H9 (cell line): ENCODE data around the gene PKN1. TPM values are rescaled to one million over a fixed set of nuclear protein-coding genes. Genes with fewer than 3 reads are reported as not detected.
A peak's percentile ranks its signal among the peaks of the same experiment; 100 is the strongest.

ENCODE experiments used
- DNase-seq: peaks from one replicate; pipeline ENCODE4 v3.0.0-alpha.2; 2017
- H2AFZ ChIP-seq: one replicate; pipeline ENCODE4 v1.6.1; 2013; ENCODE audit warnings: mild to moderate bottlenecking, low read length, control low read depth, moderate library complexity
- H2AK5ac ChIP-seq: 2 replicates; pipeline ENCODE4 v1.6.1; 2013; ENCODE audit warnings: low read length, control low read depth, mixed read lengths; ENCODE audit not compliant: insufficient read length
- H2BK120ac ChIP-seq: one replicate; pipeline ENCODE4 v1.6.1; 2013; ENCODE audit warnings: low read depth, mild to moderate bottlenecking, low read length, control low read depth, inconsistent platforms; ENCODE audit not compliant: poor library complexity, severe bottlenecking
- H2BK12ac ChIP-seq: 2 replicates; pipeline ENCODE4 v1.6.1; 2013; ENCODE audit warnings: low read length, control low read depth, mixed read lengths, low read depth; ENCODE audit not compliant: insufficient read length
- H2BK15ac ChIP-seq: 2 replicates; pipeline ENCODE4 v1.6.1; 2013; ENCODE audit warnings: low read depth, low read length, control low read depth
- H2BK20ac ChIP-seq: one replicate; pipeline ENCODE4 v1.6.1; 2013; ENCODE audit warnings: low read depth, mild to moderate bottlenecking, low read length, control low read depth, inconsistent platforms; ENCODE audit not compliant: poor library complexity, severe bottlenecking
- H2BK5ac ChIP-seq: 2 replicates; pipeline ENCODE4 v1.6.1; 2013; ENCODE audit warnings: low read length, control low read depth, mixed read lengths; ENCODE audit not compliant: insufficient read length
- H3K14ac ChIP-seq: 2 replicates; pipeline ENCODE4 v1.6.1; 2013; ENCODE audit warnings: low read length, control low read depth; ENCODE audit not compliant: insufficient read depth
- H3K18ac ChIP-seq: 2 replicates; pipeline ENCODE4 v1.6.1; 2013; ENCODE audit warnings: low read depth, mild to moderate bottlenecking, mixed read lengths, low read length, control low read depth; ENCODE audit not compliant: insufficient read length
- H3K23ac ChIP-seq: 2 replicates; pipeline ENCODE4 v1.6.1; 2013; ENCODE audit warnings: low read length, control low read depth, mixed read lengths, low read depth; ENCODE audit not compliant: insufficient read length
- H3K23me2 ChIP-seq: 2 replicates; pipeline ENCODE4 v1.6.1; 2013; ENCODE audit warnings: low read depth, mild to moderate bottlenecking, mixed read lengths, low read length, control low read depth; ENCODE audit not compliant: insufficient read length, poor library complexity, severe bottlenecking
- H3K27ac ChIP-seq: 2 replicates; pipeline ENCODE4 v1.5.1; 2013; ENCODE audit warnings: low read length, control low read depth, mixed read lengths, low read depth; ENCODE audit not compliant: insufficient read length
- H3K27me3 ChIP-seq: 2 replicates; pipeline ENCODE4 v1.6.1; 2013; ENCODE audit warnings: low read length, control low read depth, inconsistent platforms; ENCODE audit not compliant: insufficient read depth
- H3K4ac ChIP-seq: 2 replicates; pipeline ENCODE4 v1.6.1; 2013; ENCODE audit warnings: low read depth, mild to moderate bottlenecking, control low read depth, inconsistent platforms, low read length, moderate library complexity
- H3K4me1 ChIP-seq: 2 replicates; pipeline ENCODE4 v1.6.1; 2013; ENCODE audit warnings: low read length, control low read depth, inconsistent platforms; ENCODE audit not compliant: insufficient read depth
- H3K4me2 ChIP-seq: 2 replicates; pipeline ENCODE4 v1.6.1; 2013; ENCODE audit warnings: low read length, control low read depth, mixed read lengths; ENCODE audit not compliant: insufficient read length, insufficient read depth
- H3K56ac ChIP-seq: 2 replicates; pipeline ENCODE4 v1.6.1; 2013; ENCODE audit warnings: low read depth, mild to moderate bottlenecking, mixed read lengths, low read length, control low read depth; ENCODE audit not compliant: insufficient read length
- H3K79me1 ChIP-seq: 2 replicates; pipeline ENCODE4 v1.6.1; 2013; ENCODE audit warnings: low read depth, mild to moderate bottlenecking, moderate library complexity, low read length, control low read depth, inconsistent platforms; ENCODE audit not compliant: insufficient read depth, poor library complexity, severe bottlenecking
- H3K79me2 ChIP-seq: 2 replicates; pipeline ENCODE4 v1.6.1; 2013; ENCODE audit warnings: low read length, control low read depth, inconsistent platforms; ENCODE audit not compliant: insufficient read depth
- H3K9ac ChIP-seq: 2 replicates; pipeline ENCODE4 v1.6.1; 2013; ENCODE audit warnings: low read length, control low read depth, mixed read lengths; ENCODE audit not compliant: insufficient read length; ENCODE audit errors: extremely low read depth
- H3K9me3 ChIP-seq: one replicate; pipeline ENCODE4 v1.6.1; 2013; ENCODE audit warnings: low read depth, low read length, inconsistent platforms; ENCODE audit not compliant: control insufficient read depth
- H3T11ph ChIP-seq: one replicate; pipeline ENCODE4 v1.6.1; 2013; ENCODE audit warnings: mild to moderate bottlenecking, low read length, control low read depth, inconsistent platforms
- H4K20me1 ChIP-seq: one replicate; pipeline ENCODE4 v1.6.1; 2013; ENCODE audit not compliant: control insufficient read depth, insufficient read length, insufficient read depth
- H4K5ac ChIP-seq: 2 replicates; pipeline ENCODE4 v1.6.1; 2013; ENCODE audit warnings: low read depth, mild to moderate bottlenecking, mixed read lengths, low read length, control low read depth; ENCODE audit not compliant: insufficient read length
- H4K8ac ChIP-seq: replicated peaks from 2 replicates; pipeline ENCODE4 v1.6.1; 2013; ENCODE audit warnings: low read length, control low read depth, mixed read lengths, low read depth; ENCODE audit not compliant: insufficient read length
- H4K91ac ChIP-seq: 2 replicates; pipeline ENCODE4 v1.6.1; 2013; ENCODE audit warnings: low read depth, mild to moderate bottlenecking, moderate library complexity, mixed read lengths, low read length, control low read depth; ENCODE audit not compliant: insufficient read length
- H3K27ac Mint-ChIP-seq, 3 experiments: 2 replicates in 2 of 3; 3 replicates in 1 of 3; pipeline ENCODE4 v1.8.0; 2020 to 2021; ENCODE audit warnings: mixed read lengths in 3 of 3, mild to moderate bottlenecking in 1 of 3, moderate library complexity in 1 of 3
- H3K27me3 Mint-ChIP-seq: 2 replicates; pipeline ENCODE4 v1.8.0; 2021; ENCODE audit warnings: low read depth, mild to moderate bottlenecking, moderate library complexity, mixed read lengths
- H3K36me3 Mint-ChIP-seq, 3 experiments: 2 replicates in 2 of 3; 3 replicates in 1 of 3; pipeline ENCODE4 v1.8.0; 2020 to 2021; ENCODE audit warnings: low read depth in 3 of 3, mixed read lengths in 3 of 3; ENCODE audit not compliant: insufficient read depth in 1 of 3
- H3K4me1 Mint-ChIP-seq, 2 experiments: 2 replicates each; pipeline ENCODE4 v1.8.0; 2020; ENCODE audit warnings: mixed read lengths in 2 of 2
- H3K4me3 Mint-ChIP-seq, 2 experiments: 2 replicates in 1 of 2; 3 replicates in 1 of 2; pipeline ENCODE4 v1.8.0; 2020 to 2021; ENCODE audit warnings: mild to moderate bottlenecking in 2 of 2, mixed read lengths in 2 of 2, moderate library complexity in 1 of 2
- H3K9me3 Mint-ChIP-seq, 2 experiments: 2 replicates in 1 of 2; 3 replicates in 1 of 2; pipeline ENCODE4 v1.8.0; 2020; ENCODE audit warnings: mild to moderate bottlenecking in 2 of 2, mixed read lengths in 2 of 2, moderate library complexity in 1 of 2
- CTCF ChIP-seq: fragments of 200-600 bp; sonication (generic); conservative IDR thresholded peaks from 3 replicates; pipeline ENCODE4 v1.8.0; 2021; ENCODE audit warnings: antibody characterized with exemption, mild to moderate bottlenecking
- WGBS: extraction: QIAGEN DNeasy Blood & Tissue Kit; methylation state at CpG from one replicate; pipeline ENCODE4 v1.1.7; 2013; ENCODE audit warnings: missing lambda C conversion rate, low lambda C conversion rate, mixed read lengths; ENCODE audit not compliant: insufficient read length; ENCODE audit errors: extremely low coverage; 5-methylcytosine and 5-hydroxymethylcytosine counted together
- total RNA-seq: library from RNA; stranded (reverse); gene quantifications from 2 replicates; pipeline ENCODE4 v1.2.1, GENCODE V29; 2021

Gene PKN1
- total RNA-seq, 1 experiment from 2014 or later = 159 TPM

- Histone ChIP-seq H3K9ac (no peak overlapping the region), H4K5ac (no peak overlapping the region), H3K79me2 (no peaks in the 10 kb centered on the region), H3K23ac (no peak overlapping the region), H2BK15ac (no peak overlapping the region), H4K20me1 (no peaks in the 10 kb centered on the region), H3K27me3 (no peaks in the 10 kb centered on the region), H3K4me1 (no peaks in the 10 kb centered on the region; the same call in 1 of the 2 replicates), H2AK5ac (no peak overlapping the region), H3T11ph (no peak overlapping the region), H3K23me2 (no peaks in the 10 kb centered on the region), H2AFZ (no peak overlapping the region), H3K14ac (no peak overlapping the region), H3K27ac (no peak overlapping the region), H2BK20ac (no peak overlapping the region), H4K91ac (no peak overlapping the region), H3K79me1 (no peaks in the 10 kb centered on the region), H3K9me3 (no peaks in the 10 kb centered on the region), H2BK5ac (no peak overlapping the region), H2BK120ac (no peak overlapping the region), H4K8ac (no peak overlapping the region), H3K4ac (no peak overlapping the region), H3K18ac (no peak overlapping the region), H3K56ac (no peak overlapping the region), H2BK12ac (no peak overlapping the region), H3K4me2 (no peak overlapping the region)
- Mint-ChIP-seq H3K27ac (peak overlapping the region in 1 of 3 experiments; percentile 2; a peak in 1 of 7 replicates), H3K27me3 (peaks cover 20% of the 10 kb centered on the region), H3K4me3 (no peak overlapping the region), H3K9me3 (no peaks in the 10 kb centered on the region; a peak in 1 of 5 replicates), H3K4me1 (peaks cover 13 to 15% of the 10 kb centered on the region in 2 experiments), H3K36me3 (no peaks in the 10 kb centered on the region)
- no peak for TF ChIP-seq CTCF
- no peak for DNase-seq
- WGBS = no CpG with 5 or more reads among the region's 2 CpGs
These were observed 5.6 kb upstream of the PKN1 start for GRCh38 chr19:14427461-14427860.
